GM19328 (cell line): ENCODE results near the gene VPS26C.
"Not testable (repeated sequence)": the region's sequence is repeated elsewhere in the genome, so short reads cannot be mapped to it uniquely, and the experiment has no call there.

Experiments
- ATAC-seq: cut with Tn5 transposase; IDR thresholded peaks from one replicate; pipeline ENCODE4 v1.9.1; 2021; ENCODE audit warnings: mild to moderate bottlenecking, moderate library complexity; ENCODE audit not compliant: unreplicated experiment

VPS26C gene

DNA sequence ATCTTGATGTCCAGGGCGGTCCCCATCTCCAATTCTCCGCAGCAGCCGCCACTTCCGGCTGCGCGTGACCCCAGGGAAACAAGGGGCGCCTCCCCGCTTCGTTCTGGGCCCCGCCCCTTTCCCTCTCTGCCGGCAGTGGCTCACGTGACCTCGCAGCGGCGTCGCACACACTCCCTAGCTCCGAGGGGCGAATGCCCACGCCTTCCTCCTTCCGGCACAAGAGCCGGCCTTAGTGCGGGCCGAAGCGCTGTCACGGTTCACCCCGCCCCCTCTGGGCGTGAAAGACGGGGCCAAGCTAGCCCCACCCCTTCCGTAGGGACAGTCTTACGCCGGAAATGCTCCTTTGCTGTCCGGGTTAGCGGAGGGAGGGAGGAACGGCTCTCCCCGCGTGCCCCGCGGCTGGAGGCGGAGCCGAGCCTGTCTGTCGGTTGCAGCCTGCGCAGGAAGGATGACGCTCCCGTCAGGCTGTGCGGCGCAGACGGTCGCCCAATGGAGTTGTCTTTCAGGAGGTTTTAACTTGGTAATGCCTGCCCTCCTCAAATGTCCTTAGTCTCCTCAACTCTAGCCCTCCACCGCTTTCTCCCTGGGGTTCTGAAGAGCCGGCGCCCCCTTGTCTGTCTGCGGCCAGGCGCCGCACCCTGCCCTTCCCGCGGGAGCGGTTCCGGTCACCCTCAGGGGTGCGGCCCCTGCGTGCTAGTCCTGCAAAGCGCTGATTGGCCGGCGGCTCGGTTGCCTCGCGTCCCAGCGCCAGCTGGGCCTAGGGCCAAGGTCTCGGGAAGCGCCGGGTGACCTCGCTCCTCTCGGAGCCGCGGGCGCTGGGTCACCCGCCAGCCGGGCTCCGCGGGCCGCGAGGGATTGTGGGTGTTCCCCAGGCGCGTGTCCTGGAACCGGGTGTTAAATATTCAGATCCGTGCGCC, at the start of gene VPS26C:
TSS of gene VPS26C (minus strand) at position 66 of the 917 bp plus-strand sequence. CDS start at position 26, 40 bp downstream.
- ATAC-seq, result peak; percentile 87

DNA sequence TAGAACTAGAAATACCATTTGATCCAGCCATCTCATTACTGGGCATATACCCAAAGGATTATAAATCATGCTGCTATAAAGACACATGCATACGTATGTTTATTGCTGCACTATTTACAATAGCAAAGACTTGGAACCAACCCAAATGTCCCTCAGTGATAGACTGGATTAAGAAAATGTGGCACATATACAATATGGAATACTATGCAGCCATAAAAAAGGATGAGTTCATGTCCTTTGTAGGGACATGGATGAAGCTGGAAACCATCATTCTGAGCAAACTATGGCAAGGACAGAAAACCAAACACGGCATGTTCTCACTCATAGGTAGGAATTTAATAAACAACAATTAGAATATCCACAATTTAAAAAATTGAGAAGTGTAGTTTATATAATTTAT, 48.9 kb upstream of the VPS26C start:
- ATAC-seq, result not testable (repeated sequence)

DNA sequence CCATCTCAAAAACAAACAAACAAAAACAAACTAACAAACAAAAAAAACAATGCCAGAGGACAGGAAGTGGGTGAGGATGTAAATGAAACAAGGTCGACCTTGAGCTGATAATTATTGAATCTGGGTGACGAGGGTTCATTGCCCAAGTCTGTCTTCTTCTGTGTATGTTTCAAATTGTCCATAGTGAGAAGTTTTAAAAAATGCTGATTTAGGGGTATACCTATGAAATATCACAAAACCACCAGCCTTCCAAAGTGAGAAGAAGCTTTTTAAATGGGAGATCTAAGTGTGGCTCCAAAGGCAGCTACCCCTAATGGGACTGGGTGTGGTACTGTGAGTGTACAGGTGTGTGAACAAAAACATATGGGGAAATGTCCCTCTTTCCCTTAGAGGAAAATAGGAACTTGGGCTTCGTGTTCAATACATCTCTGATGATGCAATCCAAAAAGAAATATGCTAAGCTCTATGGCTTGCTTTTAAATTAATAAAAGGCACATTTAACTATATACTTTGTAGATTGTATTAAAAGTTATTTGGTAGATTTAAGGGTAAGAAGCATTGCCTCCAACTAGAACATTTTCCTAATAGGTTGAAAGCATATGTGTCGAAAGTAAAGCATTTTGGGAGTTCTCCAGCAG, 33.1 kb upstream of the VPS26C start:
- ATAC-seq, result no peak

DNA sequence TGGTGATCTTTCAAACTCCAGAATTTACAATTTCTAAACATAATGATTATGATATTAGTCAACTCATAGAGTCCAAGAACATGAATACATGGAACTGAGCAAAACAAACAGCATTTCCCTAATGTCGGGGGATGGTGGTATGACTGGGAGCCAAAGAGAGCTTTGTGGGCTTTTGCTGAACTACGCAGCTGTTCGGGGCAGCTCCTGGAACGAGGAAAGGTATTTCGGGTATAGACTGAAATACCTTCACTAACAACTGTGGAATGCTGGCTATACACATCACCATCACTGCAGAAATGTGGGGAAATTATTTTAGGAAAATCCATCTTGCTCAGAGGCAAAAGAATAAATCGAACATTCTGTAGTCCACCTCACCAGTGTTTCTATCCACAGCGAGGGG, 30.2 kb upstream of the VPS26C start:
- no peak for ATAC-seq

DNA sequence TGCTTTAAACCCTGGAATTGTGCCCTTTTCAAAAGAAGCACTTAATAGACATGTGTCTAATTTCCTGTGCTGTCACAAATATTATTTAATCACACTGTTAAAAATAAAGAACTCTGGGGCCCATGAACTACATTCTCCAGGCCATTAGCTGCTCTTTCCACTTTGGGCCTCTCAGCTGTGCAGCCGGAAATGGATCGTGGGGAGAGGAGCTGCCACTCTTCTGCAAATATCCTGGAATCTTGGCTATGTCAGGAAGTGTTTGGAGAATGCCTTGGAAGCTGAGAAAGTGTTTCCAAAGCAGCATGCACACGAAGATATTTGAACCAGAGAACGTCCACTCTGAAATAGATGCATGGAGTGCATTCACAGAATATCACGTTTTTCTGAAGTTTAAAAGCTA, 27.5 kb upstream of the VPS26C start:
- ATAC-seq, result no peak

DNA sequence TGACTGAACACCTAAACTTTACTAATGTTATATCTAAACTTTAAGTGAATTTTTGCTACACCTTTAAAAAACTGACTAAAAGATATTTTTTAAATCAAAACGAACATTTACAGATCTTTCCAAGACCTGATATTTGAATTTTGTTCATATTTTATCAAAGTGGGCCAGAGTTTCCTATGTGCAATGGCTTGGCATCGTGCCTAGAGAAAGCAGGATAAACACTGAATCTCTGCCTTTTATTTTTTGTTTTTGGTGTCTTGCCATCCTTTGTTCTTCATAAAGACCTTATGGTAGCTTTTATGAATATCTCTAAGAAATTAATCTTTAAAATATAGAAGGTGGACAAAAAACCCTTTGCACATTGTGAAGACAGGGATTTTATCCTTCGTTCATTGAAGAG, 25.8 kb upstream of the VPS26C start:
- ATAC-seq, result no peak

DNA sequence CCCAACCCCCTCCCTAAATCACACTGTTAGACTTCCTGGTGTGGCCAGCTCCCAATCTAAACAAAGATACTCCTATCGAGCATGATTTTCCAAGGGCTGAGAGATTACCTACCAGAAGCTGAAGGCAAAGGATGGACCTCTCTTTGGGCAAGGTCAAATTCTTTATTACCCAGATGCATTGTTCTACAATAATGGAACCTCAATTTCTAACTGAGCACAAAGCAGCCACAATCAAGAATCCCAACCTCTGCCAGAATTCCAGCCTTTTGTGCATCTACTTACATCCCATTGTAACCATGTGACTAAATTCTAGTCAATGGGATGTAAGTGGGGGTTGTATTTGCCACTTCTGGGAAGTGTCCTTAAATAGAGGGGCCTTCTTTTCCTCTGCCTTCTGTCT, 24.9 kb upstream of the VPS26C start:
- ATAC-seq, result no peak

DNA sequence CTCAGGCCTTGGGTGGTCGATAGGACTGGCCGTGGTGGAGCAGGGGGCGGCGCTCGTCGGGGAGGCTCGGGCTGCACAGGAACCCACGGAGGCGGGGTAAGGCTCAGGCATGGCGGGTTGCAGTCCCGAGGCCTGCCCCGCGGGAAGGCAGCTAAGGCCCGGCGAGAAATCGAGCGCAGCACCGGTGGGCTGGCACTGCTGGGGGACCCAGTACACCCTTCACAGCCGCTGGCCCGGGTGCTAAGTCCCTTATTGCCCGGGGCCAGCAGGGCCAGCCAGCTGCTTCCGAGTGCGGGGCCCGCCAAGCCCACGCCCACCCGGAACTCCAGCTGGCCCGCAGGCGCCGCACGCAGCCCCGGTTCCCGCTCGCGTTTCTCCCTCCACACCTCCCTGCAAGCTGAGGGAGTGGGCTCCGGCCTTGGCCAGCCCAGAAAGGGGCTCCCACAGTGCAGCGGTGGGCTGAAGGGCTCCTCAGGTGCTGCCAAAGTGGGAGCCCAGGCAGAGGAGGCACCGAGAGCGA, 16.1 kb upstream of the VPS26C start:
- not testable (repeated sequence) for ATAC-seq

DNA sequence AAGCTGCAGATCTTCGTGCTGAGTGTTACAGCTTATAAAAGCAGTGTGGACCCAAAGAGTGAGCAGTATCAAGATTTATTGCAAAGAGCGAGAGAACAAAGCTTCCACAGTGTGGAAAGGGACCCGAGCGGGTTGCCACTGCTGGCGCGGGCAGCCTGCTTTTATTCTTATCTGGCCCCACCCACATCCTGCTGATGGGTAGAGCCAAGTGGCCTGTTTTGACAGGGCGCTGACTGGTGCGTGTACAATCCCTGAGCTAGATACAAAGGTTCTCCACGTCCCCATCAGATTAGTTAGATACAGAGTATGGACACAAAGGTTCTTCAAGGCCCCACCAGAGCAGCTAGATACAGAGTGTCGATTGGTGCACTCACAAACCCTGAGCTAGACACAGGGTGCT, 15.5 kb upstream of the VPS26C start:
- not testable (repeated sequence) for ATAC-seq

DNA sequence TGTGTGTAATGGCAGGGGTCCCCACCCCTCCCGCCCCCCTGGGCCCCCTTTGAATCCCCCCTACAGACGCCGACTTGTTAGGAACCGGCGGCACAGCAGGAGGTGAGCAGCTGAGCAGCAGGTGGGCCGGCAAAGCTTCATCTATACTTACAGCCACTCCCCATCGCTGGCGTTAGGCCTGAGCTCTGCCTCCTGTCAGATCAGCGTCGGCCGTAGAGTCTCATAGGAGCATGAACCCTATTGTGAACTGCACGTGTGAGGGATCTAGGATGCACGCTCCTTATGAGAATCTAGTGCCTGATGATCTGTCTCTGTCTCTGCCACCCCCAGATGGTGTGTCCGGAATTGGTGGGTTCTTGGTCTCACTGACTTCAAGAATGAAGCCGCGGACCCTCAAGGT, 14.9 kb upstream of the VPS26C start:
- ATAC-seq, result no peak

DNA sequence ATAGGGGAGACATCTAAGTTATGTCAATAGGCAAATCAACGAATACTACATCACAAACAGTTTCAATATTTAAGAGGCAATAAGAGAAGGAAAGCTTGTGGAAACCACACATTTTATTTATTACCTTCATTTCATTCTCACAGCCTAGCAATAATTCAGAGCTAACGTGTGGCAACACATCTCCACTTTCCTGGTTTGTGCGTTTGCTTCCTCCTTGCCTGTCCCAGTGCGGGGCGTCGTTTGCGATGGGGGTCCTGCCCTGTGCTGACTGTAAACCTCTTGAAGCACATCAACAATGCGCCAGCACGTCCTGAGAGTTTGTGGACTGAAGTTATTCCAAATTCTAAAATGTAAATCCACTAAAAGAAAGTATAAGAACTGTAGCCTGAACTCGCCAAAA, 14.4 kb upstream of the VPS26C start:
- ATAC-seq, result no peak

DNA sequence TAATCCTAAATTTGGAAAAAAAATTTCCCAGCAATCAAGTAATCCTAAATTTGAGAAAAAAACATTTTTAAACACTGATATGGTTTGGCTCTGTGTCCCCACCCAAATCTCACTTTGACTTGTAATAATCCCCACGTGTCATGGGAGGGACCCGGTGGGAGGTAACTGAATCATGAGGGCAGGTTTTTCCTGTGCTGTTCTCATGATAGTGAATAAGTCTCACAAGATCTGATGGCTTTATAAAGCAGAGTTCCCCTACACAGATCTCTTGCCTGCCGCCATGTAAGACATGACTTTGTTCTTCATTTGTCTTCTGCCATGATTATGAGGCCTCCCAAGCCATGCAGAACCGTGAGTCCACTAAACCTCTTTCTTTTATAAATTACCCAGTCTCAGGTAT, 12.1 kb upstream of the VPS26C start:
- ATAC-seq, result not testable (repeated sequence)

DNA sequence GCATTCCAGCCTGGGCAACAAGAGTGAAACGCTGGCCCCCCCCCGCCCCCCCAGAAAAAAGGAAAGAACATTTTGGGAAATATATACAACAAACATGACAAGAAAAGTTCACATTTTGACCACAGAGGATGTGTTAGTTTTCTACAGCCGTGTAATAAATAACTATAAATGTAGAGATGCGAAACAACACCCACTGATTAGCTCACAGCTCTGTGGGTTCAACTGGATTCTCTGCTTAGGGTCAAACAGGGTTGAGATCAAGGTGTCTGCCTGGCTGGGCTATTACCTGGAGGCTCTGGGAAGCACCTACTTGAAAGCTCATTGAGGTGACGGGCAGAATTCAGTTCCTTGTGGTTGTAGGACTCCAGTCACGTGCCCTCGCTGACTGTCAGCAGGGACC, 11.1 kb upstream of the VPS26C start:
- no peak for ATAC-seq

DNA sequence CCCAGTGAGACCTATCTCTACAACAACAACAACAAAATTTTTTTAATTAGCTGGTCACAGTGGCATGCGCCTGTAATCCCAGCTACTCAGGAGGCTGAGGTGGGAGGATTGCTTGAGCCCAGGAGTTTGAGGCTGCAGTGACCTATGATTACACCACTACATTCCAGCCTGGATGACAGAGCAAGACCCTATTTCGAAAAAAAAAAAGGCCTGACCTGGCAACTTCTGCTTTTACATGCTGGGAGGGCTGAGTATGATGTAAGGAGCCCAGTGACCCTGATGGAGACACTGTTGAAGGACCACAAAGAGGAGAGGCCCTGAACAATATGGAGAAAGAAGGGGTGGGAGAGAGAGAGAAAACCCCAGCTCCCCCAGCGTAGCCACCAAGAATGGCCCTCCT, 9.2 kb upstream of the VPS26C start:
- no peak for ATAC-seq

DNA sequence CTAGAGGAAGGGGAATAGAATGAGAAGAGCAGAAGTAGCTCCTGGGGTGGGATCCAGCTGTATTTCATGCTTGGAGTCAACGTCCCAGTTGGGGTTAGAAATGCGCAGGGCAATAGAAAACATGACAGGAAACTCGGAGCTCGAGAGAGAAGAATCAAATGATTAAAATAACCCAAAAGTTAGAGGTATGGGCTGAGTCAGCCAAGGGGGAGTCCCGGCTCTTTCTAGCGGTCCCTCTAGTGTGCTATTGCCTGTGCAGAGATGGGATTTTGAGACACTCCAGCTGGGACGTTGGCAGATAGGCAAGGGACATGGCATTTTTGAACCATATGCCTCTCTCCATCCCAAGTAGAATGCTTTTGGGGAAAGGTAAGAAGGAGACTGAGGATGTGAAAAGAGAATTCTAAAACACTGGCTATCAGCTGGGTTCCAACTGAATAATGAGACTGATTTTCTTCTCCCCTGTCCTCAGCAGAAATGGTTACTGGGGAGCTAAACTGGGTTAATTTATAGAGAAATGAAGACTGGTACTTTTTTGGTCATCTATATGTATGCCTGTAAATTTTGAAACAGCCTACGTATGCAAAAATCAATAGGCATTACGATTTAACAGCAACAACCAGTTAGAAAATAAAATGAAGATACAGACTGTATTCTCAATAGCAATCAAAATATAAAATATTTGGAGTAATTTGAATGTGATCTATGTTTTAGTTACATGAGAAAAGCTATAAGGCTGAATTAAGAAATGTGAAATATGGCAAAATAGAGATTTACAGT, 7.0 kb upstream of the VPS26C start:
- no peak for ATAC-seq

DNA sequence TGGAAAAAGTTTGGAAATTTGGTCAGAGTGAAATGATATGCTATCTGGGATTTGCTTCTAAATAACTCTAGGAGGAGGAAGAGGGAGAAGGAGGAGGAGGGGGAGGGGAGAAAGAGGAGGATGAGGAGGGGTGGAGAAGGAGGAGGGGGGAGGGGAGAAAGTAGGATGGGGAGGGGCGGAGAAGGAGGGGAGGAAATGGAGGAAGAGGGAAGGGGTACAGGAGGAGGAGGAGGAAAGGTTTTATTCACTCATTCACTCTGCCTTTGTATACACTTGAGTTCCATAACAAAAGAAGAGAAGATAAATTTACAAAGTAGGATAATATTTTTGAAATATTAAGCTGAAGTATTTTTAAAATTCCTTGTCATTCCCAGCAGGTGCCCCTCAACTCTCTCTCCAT, 6.3 kb upstream of the VPS26C start:
- no peak for ATAC-seq

DNA sequence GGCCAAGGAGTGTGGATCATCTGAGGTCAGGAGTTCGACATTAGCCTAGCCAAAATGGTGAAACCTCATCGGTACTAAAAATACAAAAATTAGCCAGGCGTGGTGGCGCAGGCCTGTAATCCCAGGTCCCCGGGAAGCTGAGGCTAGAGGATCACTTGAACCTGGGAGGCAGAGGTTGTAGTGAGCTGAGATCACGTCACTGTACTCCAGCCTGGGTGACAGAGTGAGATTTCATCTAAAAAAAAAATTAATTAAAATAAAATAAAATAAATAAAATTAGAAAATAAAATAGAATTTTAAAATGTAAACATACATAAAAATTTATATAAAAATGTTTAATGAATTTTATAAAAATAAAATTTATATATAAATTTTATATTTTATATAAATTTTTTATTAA, 5.8 kb upstream of the VPS26C start:
- ATAC-seq, result no peak

DNA sequence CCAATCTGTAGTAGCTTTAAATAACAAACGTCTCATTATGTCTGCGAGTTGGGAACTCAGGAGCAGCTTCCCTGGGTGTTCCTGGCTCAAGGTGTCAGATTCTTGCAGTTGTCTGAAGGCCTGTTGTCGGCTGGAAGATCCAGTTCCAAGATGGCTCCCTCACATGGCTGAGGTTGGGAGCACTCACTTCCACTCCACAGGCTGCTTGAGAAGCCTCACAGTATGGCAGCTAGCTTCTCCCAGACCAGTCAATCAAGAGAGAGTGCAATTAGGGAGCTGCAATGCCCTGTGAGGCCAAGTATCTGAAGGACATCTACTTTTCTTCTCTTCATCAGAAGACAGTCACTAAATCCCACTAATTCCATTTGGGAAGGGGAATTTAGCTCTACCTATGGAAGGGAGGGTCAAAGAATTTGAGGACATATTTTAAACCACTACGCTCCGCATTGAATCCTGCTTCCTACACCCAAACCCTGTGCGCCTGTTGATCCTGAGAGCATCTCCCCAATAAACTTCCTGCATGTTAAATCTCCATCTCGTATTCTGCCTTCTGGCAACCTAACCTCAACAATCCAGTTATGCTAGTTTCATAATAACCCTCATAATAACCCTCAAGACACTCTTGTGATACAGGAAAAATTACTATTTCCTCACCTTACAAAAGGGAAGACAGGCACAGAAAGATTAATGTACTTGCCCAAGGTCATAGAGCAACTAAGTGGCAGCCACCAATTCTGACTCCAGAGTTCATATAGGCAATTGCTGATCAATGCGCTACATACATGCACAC, 3.6 kb upstream of the VPS26C start:
- no peak for ATAC-seq

DNA sequence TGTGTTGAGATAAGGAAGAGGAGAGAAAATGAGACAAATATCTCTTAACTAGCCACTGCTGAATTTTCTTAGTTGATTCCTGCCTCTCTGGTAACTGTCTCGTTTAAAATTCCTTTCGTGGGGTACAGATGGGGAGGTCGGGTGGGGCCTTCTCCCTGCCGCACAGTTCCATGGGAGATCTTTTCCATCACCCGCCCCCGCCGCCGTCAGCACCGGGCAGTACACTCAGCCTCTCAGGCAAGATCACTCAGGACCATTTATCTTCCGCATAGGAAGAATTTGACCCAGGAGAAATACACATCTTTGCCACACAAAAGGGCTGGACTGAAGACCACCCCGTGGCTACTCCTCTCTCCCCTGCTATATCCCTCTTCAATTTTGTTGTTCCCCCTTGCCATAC, 2.3 kb upstream of the VPS26C start:
- no peak for ATAC-seq

DNA sequence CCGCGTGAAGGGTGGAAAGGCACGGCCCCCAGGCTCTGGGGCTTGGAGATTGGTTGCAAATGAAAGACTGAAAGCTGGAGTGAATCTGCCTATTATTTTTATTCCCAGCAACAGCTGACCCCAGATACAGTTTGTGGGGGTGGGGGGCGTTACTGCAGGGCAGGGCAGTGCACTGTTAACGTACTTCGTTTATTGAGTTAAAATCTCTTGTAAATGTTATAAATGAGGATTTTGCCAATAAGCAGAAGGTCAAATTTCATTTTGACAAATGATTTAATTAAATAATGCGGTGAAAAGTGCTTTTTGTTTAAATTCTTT, 1.0 kb upstream of the VPS26C start:
- ATAC-seq, result no peak
